GM06990 (cell line): ENCODE data around the gene WFIKKN1.

Experiments used
- DNase-seq: peaks from one replicate; pipeline ENCODE4 v3.0.0-alpha.2; 2011; ENCODE audit not compliant: insufficient read length; ENCODE audit errors: extremely low read depth
- H3K27me3 ChIP-seq: replicated peaks from 2 replicates; pipeline ENCODE4 v1.6.0; 2011; ENCODE audit warnings: low read length; ENCODE audit not compliant: control insufficient read depth, insufficient read depth
- H3K36me3 ChIP-seq: 2 replicates; pipeline ENCODE4 v1.5.1; 2011; ENCODE audit warnings: low read length; ENCODE audit not compliant: control insufficient read depth, insufficient read depth
- H3K4me3 ChIP-seq: replicated peaks from 2 replicates; pipeline ENCODE4 v1.5.1; 2011; ENCODE audit warnings: low read depth, mild to moderate bottlenecking, control low read depth, low read length
- TF ChIP-seq, protein P1 (sequence below): IDR thresholded peaks from 2 replicates; pipeline ENCODE4 v1.5.1; 2011; ENCODE audit warnings: low read length, control low read depth, mild to moderate bottlenecking, inconsistent platforms; ENCODE audit not compliant: insufficient read depth, poor library complexity, severe bottlenecking

Gene WFIKKN1

DNA sequence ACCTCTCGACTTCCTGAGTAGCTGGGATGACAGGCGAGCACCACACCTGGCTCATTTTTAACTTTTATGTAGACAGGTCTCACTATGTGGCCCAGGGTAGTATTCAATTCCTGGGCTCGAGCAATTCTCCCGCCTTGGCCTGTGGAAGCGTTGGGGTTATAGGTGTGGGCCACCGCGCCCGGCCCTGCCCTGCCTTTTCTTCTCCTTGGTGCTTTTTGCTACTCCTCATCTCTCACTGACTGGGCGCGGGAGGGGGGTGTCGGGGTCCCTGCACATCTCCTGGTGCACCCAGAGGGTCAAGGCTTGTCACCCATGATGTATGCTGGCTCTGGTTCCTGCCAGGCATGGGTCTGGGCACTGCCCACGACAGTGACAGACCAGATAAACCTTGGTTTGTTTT is 13.8 kb downstream of the WFIKKN1 start:
- Histone ChIP-seq H3K27me3 (no peaks in the 10 kb centered on the region), H3K4me3 (no peak overlapping the region), H3K36me3 (peaks cover 4% of the 10 kb centered on the region)
- no peak for DNase-seq
- TF ChIP-seq, protein P1, sequence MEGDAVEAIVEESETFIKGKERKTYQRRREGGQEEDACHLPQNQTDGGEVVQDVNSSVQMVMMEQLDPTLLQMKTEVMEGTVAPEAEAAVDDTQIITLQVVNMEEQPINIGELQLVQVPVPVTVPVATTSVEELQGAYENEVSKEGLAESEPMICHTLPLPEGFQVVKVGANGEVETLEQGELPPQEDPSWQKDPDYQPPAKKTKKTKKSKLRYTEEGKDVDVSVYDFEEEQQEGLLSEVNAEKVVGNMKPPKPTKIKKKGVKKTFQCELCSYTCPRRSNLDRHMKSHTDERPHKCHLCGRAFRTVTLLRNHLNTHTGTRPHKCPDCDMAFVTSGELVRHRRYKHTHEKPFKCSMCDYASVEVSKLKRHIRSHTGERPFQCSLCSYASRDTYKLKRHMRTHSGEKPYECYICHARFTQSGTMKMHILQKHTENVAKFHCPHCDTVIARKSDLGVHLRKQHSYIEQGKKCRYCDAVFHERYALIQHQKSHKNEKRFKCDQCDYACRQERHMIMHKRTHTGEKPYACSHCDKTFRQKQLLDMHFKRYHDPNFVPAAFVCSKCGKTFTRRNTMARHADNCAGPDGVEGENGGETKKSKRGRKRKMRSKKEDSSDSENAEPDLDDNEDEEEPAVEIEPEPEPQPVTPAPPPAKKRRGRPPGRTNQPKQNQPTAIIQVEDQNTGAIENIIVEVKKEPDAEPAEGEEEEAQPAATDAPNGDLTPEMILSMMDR: no peak

DNA sequence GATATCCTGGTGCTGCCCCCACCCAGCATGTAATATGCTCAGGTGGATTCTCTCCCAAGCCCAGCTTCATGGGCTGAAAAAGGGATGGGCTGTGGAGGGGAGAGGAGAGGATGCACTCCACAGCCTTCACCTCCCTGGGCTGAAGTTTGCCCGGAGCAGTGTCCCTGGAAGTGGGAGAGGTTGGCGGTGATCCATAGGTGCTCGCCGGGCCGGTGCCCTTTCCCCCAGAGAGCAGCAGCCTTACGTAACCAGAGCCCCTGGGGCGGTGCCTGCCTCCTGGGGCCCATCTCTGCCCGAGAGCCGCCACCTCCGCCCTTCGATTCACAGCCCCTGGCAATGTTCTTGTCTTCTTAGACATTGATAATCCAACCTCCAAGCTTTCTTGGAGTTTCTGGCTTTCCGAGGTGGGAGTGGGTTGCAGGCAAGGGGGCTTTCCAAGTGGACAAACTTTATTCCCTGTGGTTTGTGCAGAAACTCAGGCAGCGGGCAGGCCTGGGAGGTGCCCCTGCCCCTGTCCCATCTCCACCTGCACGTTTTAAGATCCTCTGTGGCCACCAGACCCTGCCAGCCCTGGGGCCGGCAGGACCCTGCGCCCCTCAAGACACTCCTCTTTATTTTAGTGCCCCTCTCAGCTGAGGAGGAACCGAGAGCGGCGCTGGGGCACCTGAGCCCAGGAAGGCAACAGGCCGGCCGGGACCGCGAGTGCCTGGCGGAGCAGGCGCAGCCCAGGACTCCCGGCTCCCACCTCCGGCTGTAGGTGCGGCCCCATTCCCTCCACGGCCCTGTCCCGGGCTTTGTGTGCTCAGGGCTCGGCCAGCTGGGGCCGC is 15.3 kb downstream of the WFIKKN1 start:
- H3K36me3 ChIP-seq: peaks cover 4% of the 10 kb centered on the region
- DNase-seq: no peak
- TF ChIP-seq, protein P1: no peak
- no peak overlapping the region for H3K4me3 ChIP-seq
- H3K27me3 ChIP-seq: no peaks in the 10 kb centered on the region

DNA sequence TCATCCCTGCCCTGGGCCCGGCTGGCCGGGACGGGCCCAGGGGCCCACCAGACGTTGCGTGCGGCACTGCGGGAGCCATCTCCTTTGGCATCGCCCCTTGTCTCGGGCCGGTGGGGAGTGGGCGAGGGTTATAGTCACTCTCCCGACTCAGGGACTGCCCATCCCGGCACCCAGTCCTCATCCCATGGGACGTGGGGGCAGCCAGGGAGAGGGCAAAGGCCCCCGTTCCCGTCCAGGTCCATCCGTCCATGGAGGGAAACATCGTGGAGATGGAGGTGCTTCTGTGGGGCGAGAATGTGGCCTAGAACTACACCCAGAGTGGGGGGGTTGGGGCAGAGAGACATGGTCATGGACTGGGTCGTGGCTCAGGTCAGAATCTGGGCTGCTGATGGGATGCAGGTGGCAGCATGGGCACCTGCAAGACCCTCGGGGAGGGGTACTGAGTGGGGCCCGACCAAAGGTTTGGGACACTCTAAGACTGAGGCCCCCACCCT is 15.9 kb downstream of the WFIKKN1 start:
- no peak for DNase-seq
- peaks cover 4% of the 10 kb centered on the region for H3K36me3 ChIP-seq
- TF ChIP-seq, protein P1: no peak
- H3K4me3 ChIP-seq: no peak overlapping the region
- no peaks in the 10 kb centered on the region for H3K27me3 ChIP-seq

DNA sequence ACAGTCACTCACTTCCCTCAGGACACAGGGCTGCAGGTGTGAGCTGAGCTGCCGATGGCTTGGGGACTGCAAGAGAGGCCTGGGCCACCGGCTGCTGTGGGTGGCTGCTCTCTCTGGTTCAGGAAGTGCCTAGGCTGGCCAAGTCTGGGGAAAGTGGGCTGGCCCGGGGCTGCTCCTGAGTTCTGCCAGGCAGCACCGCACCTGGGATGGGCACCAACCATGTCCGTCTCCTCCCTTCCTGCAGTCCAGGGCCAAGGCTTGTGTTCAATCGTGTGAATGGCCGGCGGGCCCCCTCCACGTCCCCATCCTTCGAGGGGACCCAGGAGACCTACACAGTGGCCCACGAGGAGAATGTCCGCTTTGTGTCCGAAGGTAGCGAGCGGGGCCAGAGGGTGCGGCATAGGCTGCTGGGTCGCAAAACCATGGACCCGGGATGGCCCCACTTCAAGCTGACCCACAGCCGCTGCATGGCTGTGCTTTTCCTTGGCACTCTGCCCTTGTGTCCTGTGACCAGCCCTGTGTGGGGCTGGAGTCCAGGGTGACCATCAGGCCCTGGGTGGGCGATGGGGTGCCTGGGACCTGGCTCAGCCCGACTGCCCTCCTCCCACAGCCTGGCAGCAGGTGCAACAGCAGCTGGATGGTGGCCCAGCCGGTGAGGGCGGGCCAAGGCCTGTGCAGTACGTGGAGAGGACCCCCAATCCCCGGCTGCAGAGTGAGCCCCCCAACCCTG is 16.6 kb downstream of the WFIKKN1 start:
- TF ChIP-seq, protein P1: no peak
- peak overlapping the region; percentile 75 for H3K4me3 ChIP-seq
- DNase-seq: no peak
- H3K36me3 ChIP-seq: peaks cover 4% of the 10 kb centered on the region
- H3K27me3 ChIP-seq: no peaks in the 10 kb centered on the region

DNA sequence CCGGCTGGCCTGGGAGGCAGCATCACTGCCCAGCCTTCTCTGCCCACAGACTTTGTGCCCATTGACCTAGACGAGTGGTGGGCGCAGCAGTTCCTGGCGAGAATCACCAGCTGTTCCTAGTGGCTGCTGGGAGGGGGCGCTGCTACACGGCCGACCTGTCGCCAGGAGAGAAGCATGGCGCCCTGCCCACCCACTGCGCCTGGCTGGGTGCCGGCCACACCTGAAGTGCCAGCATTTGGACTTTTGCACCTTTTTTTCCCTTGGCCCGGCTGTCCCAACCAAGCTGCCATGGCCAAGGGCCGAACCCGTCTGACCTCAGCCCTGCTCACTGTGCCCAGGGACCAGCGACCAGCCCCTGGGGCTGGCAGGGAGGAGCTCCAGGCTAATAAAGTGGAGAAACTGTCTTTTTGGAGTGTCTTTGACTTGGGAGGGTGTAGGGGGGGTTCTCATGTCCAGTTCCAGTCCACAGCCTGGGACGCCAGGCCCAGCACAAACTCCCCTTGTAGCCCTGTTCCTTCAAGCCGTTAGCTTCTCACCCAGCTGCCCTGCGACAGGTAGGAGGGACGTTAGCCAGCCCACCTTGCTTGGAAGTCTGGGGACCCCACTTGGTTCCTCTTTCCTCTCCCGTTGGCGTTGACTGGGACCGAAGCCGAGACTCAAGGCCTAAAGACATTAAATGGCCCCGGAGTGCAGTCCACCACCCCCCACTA is 17.4 kb downstream of the WFIKKN1 start:
- H3K27me3 ChIP-seq: no peaks in the 10 kb centered on the region
- TF ChIP-seq, protein P1: peak; percentile 82
- H3K4me3 ChIP-seq: peak overlapping the region; percentile 75
- peak; percentile 61 for DNase-seq
- peaks cover 4% of the 10 kb centered on the region for H3K36me3 ChIP-seq
